Measurements from ENCODE around the gene HSD3B7.

HSD3B7 gene

DNA sequence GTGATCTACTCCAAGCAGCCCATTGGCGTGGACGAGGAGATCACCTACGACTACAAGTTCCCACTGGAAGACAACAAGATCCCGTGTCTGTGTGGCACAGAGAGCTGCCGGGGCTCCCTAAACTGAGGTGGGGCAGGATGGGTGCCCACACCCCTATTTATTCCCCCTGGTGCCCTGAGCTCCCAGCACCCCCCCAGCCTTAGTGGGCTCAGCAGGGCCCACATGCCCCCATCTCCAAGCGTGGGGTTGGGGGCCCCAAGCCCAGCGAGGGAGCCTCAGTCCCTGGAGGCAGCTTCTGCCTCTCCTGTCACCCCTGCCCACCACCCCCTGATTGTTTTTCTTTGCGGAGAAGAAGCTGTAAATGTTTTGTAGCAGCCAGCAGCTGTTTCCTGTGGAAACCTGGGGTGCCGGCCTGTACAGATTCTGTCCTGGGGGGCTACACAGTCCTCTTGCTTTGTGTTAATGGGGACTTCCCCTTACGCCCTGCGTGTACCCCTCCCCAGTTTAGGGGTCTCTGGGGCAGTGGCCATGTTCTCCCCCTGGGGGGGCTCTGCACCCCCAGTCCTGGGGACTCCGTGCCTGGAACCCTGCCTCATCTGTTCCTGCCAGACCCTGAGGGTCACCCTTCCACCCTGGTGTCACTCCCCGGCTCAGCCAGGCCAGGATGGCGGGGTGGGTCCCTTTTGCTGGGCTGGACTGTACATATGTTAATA lies 953 bp upstream of the HSD3B7 start:
- no peak for DNase-seq

DNA sequence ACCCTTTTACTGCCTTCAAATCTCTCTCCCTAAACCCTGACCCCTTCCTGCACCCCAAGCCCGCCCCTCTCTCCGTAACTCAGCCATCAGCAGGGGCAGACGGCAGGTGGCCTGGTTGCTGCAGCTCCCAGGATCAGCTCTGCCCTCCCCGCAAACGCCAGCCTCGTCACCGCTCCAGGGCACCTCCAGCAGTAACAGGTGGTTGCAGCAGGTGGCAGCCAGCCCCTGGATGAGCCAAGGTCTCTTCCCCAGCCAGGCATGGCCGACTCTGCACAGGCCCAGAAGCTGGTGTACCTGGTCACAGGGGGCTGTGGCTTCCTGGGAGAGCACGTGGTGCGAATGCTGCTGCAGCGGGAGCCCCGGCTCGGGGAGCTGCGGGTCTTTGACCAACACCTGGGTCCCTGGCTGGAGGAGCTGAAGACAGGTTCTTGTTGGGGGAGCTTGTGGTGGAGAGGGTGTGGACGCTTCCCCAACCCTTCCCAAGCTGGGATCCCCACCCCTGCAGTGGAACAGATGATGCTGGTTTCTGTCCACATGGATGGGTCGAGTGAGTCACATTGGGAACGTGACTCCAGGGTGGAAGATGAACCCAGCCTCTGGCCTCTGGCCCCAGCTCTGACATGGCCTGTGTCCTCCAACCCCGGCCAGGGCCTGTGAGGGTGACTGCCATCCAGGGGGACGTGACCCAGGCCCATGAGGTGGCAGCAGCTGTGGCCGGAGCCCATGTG lies 558 bp downstream of the HSD3B7 start:
- no peak for DNase-seq

DNA sequence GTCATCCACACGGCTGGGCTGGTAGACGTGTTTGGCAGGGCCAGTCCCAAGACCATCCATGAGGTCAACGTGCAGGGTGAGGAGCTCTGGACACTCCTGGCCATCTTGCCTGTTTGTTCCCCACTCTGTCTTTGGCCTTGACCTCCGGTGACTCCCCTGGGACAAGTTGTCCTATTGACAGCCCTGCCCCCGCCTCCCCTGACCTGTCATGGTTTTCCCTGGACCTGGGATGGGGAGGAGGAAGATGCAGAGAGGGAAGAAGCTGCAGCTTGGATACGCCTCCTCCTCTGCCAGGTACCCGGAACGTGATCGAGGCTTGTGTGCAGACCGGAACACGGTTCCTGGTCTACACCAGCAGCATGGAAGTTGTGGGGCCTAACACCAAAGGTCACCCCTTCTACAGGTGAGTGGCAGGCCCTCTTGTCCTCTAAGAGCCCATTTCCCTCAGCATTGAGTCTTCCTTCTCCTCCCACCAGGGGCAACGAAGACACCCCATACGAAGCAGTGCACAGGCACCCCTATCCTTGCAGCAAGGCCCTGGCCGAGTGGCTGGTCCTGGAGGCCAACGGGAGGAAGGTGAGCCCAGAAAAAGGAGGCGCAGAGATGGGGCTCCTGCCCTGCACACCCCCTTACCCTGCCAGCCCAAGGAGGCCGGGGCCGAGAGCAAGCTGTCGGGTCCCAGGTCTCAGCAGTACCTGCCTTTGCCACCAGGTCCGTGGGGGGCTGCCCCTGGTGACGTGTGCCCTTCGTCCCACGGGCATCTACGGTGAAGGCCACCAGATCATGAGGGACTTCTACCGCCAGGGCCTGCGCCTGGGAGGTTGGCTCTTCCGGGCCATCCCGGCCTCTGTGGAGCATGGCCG lies 1.4 kb downstream of the HSD3B7 start:
- DNase-seq, result no peak

DNA sequence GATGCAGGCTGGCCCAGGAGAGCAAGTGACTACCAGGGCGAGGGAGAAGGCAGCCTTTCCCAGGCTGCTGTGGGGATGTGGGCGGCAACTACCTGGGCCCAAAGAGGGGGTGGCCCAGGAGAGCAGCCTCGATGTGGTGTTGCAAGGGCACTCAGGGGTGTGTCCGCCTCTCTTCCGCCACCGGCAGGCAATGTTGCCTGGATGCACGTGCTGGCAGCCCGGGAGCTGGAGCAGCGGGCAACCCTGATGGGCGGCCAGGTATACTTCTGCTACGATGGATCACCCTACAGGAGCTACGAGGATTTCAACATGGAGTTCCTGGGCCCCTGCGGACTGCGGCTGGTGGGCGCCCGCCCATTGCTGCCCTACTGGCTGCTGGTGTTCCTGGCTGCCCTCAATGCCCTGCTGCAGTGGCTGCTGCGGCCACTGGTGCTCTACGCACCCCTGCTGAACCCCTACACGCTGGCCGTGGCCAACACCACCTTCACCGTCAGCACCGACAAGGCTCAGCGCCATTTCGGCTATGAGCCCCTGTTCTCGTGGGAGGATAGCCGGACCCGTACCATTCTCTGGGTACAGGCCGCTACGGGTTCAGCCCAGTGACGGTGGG lies 2.7 kb downstream of the HSD3B7 start:
- no peak for DNase-seq

DNA sequence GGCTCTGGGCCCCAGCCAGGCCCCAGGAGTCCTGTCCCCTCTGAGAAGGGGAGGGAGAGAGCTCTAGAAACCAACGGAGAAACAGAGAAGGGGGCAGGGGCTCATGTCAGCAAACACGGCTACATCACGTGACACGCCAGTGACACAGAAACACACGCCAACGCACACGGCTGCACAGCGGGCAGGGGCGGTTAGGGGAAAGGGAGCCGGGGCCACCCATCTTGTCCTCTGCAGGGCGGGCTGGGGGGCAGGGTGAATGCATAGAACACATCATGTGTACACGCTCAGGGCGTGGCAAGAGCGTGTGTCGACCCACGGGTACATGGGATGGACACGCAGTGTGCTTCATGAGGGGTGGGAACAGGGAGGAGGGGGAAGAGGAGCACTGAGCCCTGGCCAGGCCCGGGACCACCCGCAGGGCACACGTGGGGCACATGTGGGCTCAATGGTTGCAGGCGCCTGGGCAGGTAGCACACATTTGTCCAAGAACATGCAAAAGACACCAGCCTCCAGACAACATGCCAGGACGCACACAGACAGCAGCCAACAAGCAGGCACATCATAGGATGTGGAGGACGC lies 4.6 kb downstream of the HSD3B7 start:
- DNase-seq, result no peak

DNA sequence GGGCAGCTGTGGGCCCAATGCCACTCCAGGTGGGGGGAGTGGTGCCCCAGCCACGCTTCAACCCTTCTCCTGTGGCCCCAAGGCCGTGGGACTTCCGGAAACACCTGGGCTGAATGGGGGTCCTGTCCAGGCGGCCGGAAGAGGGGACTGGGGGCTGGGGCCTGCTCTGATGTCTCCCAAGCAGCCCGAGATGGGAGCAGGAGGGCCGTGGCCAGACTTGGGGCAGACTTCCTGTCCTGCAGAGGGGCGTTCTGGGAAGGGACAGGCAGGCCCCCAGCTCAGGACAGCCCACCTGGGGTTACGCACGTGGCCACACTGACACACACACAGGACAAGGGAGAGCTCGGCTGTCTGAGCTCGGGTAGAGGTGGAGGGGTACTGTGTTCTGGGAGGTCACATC lies 5.1 kb downstream of the HSD3B7 start:
- DNase-seq, result no peak

DNA sequence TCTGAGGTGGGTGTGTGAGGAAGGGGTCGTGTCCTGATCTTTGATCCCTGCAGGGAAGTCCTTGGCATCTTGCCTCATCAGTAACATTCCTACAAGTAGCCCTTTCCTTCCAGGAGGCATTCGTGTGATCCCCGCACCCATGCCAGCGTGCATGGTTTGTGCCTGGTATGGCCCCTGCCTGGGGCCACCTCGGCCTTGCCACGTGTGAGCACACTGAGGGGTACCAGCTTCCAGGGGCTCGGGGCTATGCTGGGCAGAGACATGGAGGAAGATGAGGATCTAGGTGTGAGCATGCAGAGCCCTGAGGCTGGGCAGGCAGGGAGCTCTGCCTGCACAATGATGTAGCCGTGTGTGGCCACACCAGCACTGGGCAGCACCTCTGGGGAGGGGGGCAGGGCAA lies 6.0 kb downstream of the HSD3B7 start:
- DNase-seq, result no peak

DNA sequence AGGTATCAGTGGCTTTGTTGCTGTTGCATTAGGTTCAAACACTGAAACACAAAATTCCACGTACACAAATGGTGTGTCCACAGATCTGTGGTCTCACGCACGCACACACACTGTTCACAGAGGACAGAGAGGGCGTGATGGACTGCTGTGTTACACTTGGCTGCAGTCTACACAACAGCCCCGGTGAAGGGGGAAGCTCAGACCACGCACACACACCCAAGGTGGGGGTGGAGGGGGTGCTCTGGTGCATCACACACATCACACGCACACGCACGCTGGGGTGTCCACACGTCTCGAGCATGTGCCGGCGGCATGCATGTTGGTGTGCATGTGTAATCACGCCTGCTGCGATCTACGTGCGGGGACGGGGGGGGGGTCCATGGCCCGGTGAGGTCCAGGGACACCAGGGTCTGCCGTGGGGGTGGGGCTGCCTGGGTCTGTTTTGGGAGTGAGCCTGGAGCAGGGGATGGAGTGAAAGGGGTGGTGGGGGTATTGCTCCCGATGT lies 7.3 kb downstream of the HSD3B7 start:
- DNase-seq, result no peak

DNA sequence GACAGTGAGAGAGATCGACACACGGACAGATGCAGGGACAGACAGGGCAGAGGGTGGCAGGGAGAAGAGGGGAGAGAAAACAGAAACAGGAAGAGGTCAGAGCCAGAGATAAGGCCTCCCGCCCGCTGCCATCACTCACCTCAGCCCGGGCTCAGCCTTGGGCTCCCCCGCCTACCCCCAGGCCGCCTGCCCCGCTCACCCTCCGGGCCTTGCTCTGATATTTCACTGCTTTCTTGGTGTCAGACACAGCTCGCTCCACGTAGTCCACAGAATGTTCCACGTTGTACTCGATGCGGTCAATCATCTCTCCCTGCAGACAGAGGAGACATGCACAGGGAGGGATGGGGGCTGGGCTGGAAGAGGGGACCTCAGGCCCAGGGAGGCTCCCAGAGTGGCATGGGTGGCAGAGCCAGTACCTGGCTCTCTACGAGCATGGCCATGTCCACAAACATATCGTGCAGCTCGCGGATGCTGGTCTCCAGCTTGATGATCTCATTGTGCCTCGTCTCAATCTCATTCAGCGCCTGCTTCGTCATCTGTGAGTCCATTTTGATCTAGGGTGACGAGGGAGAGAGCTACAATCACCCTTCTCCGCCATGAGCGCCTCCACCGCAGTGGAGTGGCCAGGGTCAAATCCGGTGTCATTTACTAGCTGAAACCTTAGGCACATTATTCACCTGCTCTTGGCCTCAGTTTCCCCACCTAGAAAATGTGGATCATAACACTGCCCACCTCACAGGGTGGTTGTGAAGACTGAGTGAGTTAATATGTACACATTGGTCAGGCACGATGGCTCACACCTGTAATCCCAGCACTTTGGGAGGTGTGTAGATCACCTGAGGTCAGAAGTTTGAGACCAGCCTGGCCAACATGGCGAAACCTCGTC lies 8.2 kb downstream of the HSD3B7 start:
- DNase-seq, result no peak

DNA sequence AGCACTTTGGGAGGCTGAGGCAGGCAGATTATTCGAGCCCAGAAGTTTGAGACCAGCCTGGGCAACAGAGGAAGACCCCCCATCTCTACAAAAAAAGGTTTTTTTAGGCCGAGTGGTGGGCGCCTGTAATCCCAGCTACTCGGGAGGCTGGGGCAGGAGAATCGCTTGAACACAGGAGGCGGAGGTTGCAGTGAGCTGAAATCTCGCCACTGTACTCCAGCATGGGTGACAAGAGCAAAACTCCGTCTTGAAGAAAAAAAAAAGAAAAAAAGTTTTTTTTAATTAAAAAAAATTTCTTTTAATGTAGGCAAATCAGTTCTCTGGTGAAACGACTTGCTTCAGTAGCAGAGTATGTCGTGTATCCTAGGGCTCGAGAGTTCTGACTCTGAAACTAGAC lies 10.9 kb downstream of the HSD3B7 start:
- DNase-seq, result no peak

DNA sequence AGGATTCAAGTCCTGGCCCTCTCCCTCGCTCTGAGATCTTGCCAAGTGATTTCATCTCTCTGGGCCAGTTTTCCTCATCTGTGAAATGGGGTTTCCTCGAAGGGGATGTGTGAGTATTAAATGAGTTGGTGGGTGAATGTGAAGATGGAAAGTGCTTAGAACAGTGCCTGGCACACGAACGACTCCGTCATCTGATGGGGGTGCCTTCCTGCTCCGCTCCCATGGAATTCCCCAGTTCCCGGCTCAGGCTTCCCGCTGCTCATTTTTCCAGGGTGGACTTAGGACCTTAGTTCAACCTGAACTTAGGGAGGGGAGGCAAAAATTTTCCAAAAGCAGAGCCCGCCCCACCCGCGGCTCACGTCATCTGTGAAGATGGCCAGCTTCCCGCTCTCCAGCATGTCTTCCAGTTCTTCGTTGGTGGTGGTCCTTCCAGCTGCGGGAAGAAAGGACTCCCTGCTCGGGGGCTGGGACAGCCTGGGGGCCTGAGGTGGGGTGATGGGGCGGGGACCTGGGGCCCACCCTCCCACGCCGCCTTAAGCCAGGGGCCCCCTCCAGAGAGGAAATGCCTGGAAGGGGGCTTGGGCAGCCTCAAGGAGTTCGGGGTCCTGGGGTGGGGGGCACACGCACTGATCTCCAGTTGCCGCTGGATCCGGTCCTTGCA lies 11.4 kb downstream of the HSD3B7 start:
- DNase-seq, result no peak

DNA sequence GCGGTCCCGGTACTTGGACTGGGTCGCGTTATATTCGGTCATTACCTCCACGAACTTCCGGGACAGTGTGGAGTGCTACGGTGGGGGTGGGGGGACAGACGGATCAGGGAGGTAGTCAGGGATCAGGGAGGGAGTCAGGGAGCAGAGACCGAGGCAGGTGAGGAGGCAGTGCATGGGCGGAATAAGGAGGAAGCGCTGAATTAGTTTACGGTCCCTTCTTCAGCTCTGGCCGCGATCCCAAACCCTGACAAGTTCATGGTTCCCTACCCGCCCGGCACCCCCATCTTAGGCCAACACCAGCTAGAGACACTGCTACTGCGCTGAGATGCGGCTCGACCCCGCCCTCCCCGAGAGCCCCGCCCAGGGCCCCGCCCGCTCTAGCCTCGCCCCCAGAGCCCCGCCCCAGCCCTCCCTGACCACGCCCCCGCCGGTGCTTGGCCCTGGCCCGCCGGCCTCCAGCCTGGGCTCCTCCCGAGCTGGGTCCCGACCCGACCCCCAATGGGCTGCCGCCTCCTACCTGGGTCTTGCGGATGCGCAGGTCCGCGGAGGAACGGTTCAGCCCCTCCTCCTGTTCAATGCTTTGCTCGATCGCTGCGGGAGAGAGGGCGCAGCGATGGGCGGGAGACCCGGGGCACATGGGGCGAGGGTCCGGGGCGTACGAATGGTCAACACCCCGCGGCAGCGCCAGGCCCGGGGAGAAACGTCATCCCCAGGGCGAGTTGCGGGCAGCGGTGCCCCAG lies 12.1 kb downstream of the HSD3B7 start:
- peak; percentile 69 for DNase-seq

DNA sequence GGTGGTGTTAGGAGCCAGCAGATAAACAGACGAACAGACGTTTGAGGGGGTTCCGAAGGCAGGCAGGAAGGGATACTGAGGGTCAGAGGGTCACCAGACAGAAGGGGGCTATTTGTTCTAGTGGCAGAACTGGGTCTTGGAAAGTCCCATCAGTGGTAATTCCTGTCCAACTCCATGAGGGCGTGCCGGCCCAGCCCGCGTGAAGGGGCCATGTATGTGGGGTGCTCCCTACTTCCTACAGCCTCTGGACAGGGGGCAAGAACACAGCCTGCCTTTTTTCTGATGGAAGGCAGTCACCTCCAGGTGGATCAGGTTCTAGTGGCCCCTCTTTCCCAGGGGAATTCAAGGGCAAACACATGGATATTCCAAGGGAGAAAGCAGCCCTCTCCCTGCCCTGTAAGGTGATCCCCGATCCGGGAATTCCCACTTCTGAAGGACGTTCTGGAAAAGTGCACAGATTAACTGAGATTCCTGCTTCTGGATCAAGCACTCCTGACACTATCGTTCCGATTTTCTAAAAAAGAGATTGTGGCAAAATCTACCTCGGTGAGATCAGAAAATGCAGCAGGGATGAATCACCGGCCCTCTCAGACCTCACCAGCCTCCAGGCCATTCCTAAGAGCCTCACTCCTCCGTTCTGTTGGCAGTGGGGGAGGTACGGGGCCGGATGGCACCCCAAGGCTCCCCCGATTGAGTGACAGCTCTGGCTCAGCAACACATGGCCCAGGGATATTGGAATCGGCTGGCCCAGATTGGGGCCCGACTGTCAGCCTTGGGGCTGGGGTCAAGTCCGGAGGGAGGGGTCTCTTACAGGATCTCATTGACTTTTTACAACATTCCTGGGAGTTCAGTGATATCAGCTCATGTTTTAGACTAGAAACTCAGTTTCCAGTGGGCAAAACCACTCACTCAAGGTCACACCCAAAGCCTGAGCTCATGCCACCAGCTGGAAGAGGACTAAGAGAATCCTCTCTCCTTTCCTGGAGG lies 13.0 kb downstream of the HSD3B7 start:
- no peak for DNase-seq

DNA sequence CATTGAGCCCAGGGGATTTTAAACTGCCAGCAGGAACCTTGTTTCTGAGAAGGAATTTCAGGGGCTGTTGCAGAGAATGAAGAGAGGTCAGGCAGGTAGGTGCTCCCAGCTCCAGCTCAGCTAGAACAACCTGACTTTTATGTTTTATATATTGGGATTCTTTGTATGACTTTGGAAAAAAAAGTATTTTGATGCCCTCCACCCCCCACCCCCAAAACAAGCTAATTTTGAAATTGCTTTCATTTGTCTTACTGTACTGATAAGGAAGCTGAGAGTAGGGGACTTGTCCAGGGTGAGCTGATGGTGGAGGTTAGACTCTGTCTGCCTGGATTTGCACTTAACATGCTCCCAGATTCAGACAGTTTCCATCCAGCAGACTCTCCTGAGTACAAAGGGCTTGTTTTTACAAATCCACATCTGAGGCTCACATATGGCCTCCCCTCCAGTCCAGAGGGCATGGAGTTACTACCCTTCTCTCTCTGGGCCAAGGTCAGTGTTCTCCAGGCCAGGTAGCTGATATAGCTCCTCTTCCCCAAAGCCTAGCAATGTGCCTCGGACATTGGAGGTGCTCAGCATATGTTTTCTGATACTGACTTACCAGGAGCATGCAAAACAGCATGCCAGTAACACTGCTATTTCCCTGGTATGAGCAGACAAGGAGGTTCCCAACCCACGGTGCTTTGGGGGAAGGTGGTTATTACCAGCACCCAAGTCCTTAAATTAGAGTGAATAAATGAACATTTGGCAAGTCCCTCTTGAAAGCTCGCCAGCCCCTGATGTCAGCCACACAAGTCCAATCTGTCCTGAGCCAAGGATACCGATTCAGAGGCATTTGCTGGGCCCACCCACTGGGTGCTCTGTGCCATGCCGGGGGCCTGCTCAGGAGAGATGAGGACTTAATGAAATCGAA lies 14.1 kb downstream of the HSD3B7 start:
- DNase-seq, result no peak

DNA sequence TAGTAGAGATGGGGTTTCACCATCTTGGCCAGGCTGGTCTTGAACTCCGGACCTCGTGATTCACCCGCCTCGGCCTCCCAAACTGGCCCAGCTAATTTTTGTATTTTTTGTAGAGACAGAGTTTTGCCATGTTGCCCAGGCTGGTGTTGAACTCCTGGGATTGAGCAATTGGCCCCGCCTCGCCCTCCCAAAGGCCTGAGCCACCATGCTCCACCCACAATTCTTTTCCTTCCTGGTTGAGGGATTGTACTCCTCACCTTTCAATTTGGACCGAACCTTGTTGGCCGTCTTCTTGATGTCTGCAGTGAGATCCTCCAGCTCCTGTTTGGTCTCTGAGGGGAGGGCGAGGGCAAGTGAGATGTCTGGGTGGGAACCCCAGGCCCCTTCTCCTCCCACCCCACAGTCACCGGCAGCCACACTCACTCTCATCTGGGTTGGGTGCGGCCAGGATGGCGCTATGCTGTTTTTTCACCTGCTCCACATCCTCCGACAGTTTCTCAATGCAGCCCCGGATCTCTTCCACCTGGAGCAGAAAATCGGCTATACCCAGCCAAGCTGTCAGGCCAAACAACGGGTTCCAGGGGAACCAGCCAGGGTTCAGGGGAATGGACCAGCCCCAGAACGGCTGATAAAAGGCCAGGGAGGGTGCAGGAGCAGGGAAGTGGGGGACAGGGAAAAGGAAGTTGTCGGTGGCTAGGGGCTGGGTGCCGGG lies 15.8 kb downstream of the HSD3B7 start:
- no peak for DNase-seq

DNA sequence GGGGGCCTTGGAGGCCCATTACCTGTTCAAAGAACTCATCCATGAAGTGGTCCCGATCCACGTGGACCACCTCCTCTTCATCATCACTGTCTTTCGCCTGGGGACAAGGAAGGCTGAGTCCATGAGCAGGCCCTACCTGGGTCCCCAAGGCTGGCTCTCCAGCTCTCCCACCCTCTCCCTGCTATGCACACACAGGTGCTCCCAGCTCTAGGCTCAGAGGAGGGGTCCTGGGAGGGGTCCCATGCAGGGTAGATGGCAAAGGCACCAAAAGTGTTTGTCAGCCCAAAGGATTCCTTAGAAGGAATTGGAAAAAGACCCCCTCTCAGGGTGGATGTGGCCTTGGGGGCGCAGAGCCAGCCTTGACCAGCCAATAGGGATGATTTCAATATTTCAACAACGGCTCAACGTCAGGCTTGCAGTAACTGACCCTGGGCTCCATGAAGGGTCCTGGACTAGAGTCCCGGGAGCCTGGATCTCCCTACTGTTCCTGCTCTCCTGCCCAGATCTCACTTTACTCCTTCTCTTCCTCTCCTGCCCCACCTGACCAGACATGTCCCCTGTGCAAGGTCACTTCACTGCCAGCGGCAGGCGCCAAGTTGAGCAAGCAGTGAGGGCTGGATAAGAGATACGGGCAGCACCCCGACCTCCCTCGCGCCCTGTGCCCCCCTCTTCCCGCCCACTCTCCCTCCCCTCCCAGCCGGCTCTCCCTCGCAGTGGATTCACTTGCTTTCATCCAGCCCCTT lies 16.7 kb downstream of the HSD3B7 start:
- no peak for DNase-seq

All from NK-92 treated with Interleukin-12 subunit alpha and Interleukin-12 subunit beta, amount 100 ng/mL, for 24 hours (cell line).